ENCODE measurements around the gene TMEM63A.
"Not testable (repeated sequence)": the region's sequence is repeated elsewhere in the genome, so short reads cannot be mapped to it uniquely, and the experiment has no call there.

Gene TMEM63A

GRCh38 chr1:225881959-225882693, at the start of gene TMEM63A:
TSS of gene TMEM63A (minus strand) at chr1:225882380. CDS start at chr1:225877580, 4,800 bp downstream.
- DNase-seq: peak; percentile 96

GRCh38 chr1:225931270-225932136, 49.3 kb upstream of the TMEM63A start:
- no peak for DNase-seq

GRCh38 chr1:225930566-225930965, 48.4 kb upstream of the TMEM63A start:
- no peak for DNase-seq

- DNase-seq: not testable (repeated sequence)
Measured at GRCh38 chr1:225929462-225929861, 47.3 kb upstream of the TMEM63A start.

- no peak for DNase-seq
Measured at GRCh38 chr1:225928186-225929175, 46.3 kb upstream of the TMEM63A start.

- no peak for DNase-seq
Measured at GRCh38 chr1:225926551-225927113, 44.5 kb upstream of the TMEM63A start.

DNA sequence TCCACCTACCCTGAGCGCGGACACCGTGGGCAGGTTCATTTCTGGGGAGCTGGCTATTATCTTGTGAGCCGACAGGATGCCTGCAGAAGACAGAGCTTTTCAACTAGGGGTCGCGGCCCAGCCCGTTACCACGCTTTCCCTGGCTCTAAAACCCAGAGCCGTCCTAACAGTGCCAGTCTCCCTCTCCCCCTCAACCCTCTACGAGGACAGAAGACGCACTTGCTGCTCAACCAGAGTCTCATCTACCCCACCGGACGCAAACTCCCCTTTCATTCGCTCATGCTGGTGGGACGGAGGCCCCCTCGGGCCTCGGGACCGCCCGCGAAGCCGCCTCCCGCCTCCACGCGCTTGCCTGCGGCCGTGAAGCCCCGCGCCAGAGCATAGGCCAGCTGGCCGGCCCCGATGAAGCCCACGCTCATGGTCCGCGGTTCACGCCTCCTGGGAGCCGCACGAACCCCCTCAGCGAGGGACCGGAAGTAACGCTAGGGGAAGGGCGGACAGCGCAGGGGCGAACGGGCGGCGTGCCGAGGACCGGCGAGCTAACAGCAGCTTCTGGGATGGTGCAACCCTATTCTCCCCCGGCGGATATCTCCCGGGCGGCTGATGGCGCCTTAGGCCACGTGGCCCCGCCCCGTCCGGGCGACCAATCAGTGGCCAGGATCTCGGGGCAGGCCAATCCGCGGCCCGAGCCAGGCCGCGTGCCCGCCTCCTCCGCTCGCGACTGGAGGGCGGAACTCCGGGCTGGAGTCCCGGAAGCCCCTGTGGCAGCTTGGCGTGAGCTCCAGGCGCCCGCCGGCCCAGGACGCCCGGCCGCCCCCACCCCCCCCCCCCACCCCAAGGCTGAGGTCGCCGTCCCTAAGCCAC, 41.7 kb upstream of the TMEM63A start, which contains the start of gene PYCR2:
Gene PYCR2 (minus strand): TSS at position 559 of the 864 bp plus-strand sequence. CDS start 140 bp downstream, at position 419.
- DNase-seq: peak; percentile 97

DNA sequence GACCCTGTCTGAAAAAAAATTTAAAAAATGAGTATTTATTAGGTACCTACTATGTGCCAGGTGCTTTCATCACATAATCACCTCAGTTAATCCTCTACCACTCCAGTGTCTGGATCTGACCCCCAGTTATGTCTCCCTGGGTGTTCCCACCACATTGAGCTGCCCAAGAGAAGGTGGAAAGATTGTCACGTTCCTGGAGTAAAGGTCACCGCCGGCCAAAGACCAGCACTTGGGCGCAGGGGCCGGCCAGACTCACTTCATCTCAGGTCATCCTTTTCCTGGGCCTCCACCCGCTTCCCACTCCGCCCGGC, 41.2 kb upstream of the TMEM63A start:
- no peak for DNase-seq

- no peak for DNase-seq
Measured at GRCh38 chr1:225921734-225922709, 39.8 kb upstream of the TMEM63A start.

GRCh38 chr1:225919906-225920305, 37.7 kb upstream of the TMEM63A start:
- no peak for DNase-seq

DNA sequence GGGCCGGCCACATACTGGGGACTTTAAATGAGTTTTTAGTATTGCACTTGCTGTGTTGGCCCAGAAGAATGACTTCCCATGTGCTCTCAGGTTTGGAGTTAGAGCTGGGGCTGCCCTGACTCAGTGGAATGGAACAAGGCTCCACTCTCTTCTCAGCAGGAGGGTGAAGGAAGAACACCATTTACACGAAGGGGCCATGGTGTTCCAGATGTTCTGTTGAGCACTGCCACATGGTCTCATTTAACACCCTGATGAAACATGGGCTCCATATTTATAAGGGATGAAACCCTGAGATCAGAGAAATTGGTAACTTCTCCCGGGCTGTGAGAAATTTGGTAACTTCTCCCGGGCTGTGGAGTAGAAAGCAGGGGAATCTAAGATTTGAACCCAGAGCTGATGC, 36.1 kb upstream of the TMEM63A start:
- no peak for DNase-seq

GRCh38 chr1:225917536-225917935, 35.4 kb upstream of the TMEM63A start:
- DNase-seq: no peak

DNA sequence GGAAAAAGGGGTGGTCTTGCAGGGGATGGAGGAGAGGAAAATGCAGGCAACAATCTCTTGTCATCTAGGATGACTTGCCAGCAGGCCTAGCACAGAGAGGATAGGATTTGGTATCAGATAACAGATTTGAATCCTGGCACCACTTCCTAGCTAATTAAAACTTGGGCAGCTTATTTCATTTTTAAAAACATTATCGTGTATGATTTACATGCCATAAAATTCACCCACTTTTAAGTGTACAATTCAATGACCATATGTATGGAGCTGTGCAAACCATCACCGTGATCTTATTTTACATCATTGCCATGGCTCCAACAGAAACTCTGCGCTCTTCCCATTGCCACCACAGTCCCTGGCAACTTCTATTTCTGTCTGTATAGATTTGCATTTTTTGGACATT, 34.9 kb upstream of the TMEM63A start:
- no peak for DNase-seq

- DNase-seq: no peak
Measured at GRCh38 chr1:225915538-225915991, 33.4 kb upstream of the TMEM63A start.

GRCh38 chr1:225914947-225915346, 32.8 kb upstream of the TMEM63A start:
- no peak for DNase-seq

DNA sequence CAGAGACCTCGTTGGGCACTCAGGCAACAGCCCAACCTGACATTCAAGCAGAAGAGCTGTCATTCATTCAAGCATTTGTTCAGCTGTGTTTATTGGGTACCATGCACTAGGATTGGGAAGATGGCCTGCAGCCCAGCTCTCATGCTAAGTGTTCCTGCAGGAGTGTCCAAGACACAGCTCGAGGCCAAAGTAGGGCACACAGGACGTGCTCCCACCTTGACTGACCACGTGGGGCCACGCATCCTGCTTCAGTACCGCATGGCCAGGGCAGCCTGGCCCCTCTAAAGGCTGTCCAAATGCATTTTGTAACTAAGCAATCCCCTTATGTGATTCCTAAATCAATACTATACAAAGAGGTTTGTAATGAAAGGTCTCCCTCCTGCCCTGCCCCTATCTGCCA, 32.2 kb upstream of the TMEM63A start:
- DNase-seq: no peak

DNA sequence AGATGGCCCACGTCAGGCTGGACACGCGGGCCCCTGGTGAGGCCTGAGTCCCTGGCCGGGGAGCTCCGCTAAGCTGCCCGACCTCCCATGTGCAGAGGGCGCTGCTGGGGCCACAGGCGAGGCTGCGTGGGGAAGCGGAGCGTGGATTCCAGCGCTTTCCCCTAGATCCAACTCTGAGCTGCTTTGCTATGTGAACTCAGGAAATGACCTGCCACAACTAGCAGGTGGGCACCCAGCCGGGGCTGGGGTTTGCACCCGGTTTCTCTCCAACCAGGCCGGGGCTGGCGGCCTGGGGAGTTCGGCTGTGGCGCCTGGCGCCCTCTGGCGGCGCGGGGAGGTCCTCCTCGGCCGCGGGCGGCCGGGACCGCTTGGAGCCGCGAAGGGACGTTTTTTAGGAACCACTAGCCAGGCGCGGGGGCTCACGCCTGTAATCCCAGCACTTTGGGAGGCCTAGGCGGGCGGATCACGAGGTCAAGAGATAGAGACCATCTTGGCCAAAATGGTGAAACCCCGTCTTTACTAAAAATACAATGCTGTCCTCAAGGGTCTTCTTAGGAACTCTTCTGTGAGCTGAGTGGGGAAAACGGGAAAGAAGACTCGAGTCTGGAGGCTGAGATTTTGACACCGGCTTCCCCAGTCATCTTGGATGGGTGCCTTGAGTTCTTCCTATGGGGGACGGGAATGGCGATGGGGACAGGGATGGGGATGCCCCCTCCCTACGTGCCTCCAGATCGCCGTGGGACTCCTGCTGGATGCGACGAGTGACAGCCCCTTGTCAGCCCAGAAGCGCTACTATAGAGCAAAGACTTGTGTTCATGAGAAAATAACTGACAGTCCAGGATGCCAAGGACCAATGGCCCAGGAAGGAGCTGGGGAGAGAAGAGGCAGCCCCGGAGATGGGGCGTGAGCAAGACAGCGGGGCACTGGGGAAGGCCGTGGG, 29.3 kb upstream of the TMEM63A start:
- DNase-seq: peak; percentile 65

GRCh38 chr1:225909477-225909876, 27.3 kb upstream of the TMEM63A start:
- no peak for DNase-seq

- no peak for DNase-seq
Measured at GRCh38 chr1:225908773-225909172, 26.6 kb upstream of the TMEM63A start.

Data from 8988T (cell line).